Measurements from ENCODE around the gene KLHL29.

- TF ChIP-seq, protein P1, sequence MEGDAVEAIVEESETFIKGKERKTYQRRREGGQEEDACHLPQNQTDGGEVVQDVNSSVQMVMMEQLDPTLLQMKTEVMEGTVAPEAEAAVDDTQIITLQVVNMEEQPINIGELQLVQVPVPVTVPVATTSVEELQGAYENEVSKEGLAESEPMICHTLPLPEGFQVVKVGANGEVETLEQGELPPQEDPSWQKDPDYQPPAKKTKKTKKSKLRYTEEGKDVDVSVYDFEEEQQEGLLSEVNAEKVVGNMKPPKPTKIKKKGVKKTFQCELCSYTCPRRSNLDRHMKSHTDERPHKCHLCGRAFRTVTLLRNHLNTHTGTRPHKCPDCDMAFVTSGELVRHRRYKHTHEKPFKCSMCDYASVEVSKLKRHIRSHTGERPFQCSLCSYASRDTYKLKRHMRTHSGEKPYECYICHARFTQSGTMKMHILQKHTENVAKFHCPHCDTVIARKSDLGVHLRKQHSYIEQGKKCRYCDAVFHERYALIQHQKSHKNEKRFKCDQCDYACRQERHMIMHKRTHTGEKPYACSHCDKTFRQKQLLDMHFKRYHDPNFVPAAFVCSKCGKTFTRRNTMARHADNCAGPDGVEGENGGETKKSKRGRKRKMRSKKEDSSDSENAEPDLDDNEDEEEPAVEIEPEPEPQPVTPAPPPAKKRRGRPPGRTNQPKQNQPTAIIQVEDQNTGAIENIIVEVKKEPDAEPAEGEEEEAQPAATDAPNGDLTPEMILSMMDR (IDR thresholded peaks at IDR 0.05; ENCODE audit: poor library complexity), result no peak
- no peak for TF ChIP-seq EZH2 (IDR thresholded peaks at IDR 0.05; ENCODE audit: borderline replicate concordance)
Observed at GRCh38 chr2:23751747-23752265, 366.8 kb downstream of the KLHL29 start.

Data from hepatocyte (in vitro differentiated cells).